Measurements from ENCODE around the gene ACTL10.
"Not testable (repeated sequence)": the region's sequence is repeated elsewhere in the genome, so short reads cannot be mapped to it uniquely, and the experiment has no call there.

ACTL10 gene

GRCh38 chr20:33640287-33640686, 26.5 kb upstream of the ACTL10 start:
- ATAC-seq (replicated peaks; ENCODE audit: extremely low read depth, poor library complexity, severe bottlenecking) (no peak), DNase-seq (ENCODE audit: low spot score in 2 of 2) (no peak)
- Mint-ChIP-seq H3K36me3 (ENCODE audit: insufficient read depth) (peaks cover 54% of the 10 kb centered on the region), H3K4me3 (no peak overlapping the region), H3K27me3 (no peaks in the 10 kb centered on the region), H3K9me3 (no peaks in the 10 kb centered on the region), H3K4me1 (no peaks in the 10 kb centered on the region), H3K27ac (ENCODE audit: low read depth) (no peak overlapping the region)

GRCh38 chr20:33644313-33645071, 22.3 kb upstream of the ACTL10 start:
- Mint-ChIP-seq H3K27me3 (no peaks in the 10 kb centered on the region), H3K4me1 (peaks cover 15% of the 10 kb centered on the region), H3K36me3 (ENCODE audit: insufficient read depth) (peaks cover 31% of the 10 kb centered on the region), H3K9me3 (no peaks in the 10 kb centered on the region), H3K4me3 (no peak overlapping the region), H3K27ac (ENCODE audit: low read depth) (no peak overlapping the region)
- ATAC-seq (replicated peaks; ENCODE audit: extremely low read depth, poor library complexity, severe bottlenecking) (no peak), DNase-seq (ENCODE audit: low spot score in 2 of 2) (no peak)

GRCh38 chr20:33645072-33645358, 21.7 kb upstream of the ACTL10 start:
- Mint-ChIP-seq H3K4me3 (no peak overlapping the region), H3K9me3 (no peaks in the 10 kb centered on the region), H3K36me3 (ENCODE audit: insufficient read depth) (peaks cover 27% of the 10 kb centered on the region), H3K27ac (ENCODE audit: low read depth) (no peak overlapping the region), H3K4me1 (peaks cover 15% of the 10 kb centered on the region), H3K27me3 (no peaks in the 10 kb centered on the region)
- ATAC-seq (replicated peaks; ENCODE audit: extremely low read depth, poor library complexity, severe bottlenecking) (no peak), DNase-seq (ENCODE audit: low spot score in 2 of 2) (no peak)

- Mint-ChIP-seq H3K27me3 (no peaks in the 10 kb centered on the region), H3K4me1 (peaks cover 15% of the 10 kb centered on the region), H3K4me3 (no peak overlapping the region), H3K9me3 (no peaks in the 10 kb centered on the region), H3K27ac (ENCODE audit: low read depth) (no peak overlapping the region), H3K36me3 (ENCODE audit: insufficient read depth) (peaks cover 25% of the 10 kb centered on the region)
- DNase-seq (ENCODE audit: low spot score in 2 of 2) (no peak), ATAC-seq (replicated peaks; ENCODE audit: extremely low read depth, poor library complexity, severe bottlenecking) (no peak)
These were observed 21.3 kb upstream of the ACTL10 start for GRCh38 chr20:33645396-33645795.

GRCh38 chr20:33646191-33646590, 20.6 kb upstream of the ACTL10 start:
- ATAC-seq (replicated peaks; ENCODE audit: extremely low read depth, poor library complexity, severe bottlenecking): no peak
- H3K27me3 Mint-ChIP-seq: no peaks in the 10 kb centered on the region
- H3K36me3 Mint-ChIP-seq (ENCODE audit: insufficient read depth): peaks cover 22% of the 10 kb centered on the region
- H3K9me3 Mint-ChIP-seq: no peaks in the 10 kb centered on the region
- DNase-seq (ENCODE audit: low spot score in 2 of 2): no peak
- H3K4me1 Mint-ChIP-seq: peaks cover 15% of the 10 kb centered on the region
- no peak overlapping the region for H3K4me3 Mint-ChIP-seq
- H3K27ac Mint-ChIP-seq (ENCODE audit: low read depth): no peak overlapping the region

- not testable (repeated sequence) for DNase-seq (ENCODE audit: low spot score in 2 of 2); H3K27me3 Mint-ChIP-seq; ATAC-seq (replicated peaks; ENCODE audit: extremely low read depth, poor library complexity, severe bottlenecking); H3K9me3 Mint-ChIP-seq
- Mint-ChIP-seq H3K36me3 (ENCODE audit: insufficient read depth) (peaks cover 18% of the 10 kb centered on the region), H3K4me1 (peaks cover 15% of the 10 kb centered on the region), H3K27ac (ENCODE audit: low read depth) (peak overlapping the region; percentile 62), H3K4me3 (peak overlapping the region; percentile 47)
These were observed 19.7 kb upstream of the ACTL10 start for GRCh38 chr20:33646959-33647602.

- H3K9me3 Mint-ChIP-seq: no peaks in the 10 kb centered on the region
- ATAC-seq (replicated peaks; ENCODE audit: extremely low read depth, poor library complexity, severe bottlenecking) (peak; percentile 86), DNase-seq (ENCODE audit: low spot score in 2 of 2) (no peak)
- H3K27me3 Mint-ChIP-seq: no peaks in the 10 kb centered on the region
- peak overlapping the region; percentile 47 for H3K4me3 Mint-ChIP-seq
- H3K36me3 Mint-ChIP-seq (ENCODE audit: insufficient read depth): peaks cover 14% of the 10 kb centered on the region
- peak overlapping the region; percentile 62 for H3K27ac Mint-ChIP-seq (ENCODE audit: low read depth)
- H3K4me1 Mint-ChIP-seq: peaks cover 15% of the 10 kb centered on the region
These were observed 18.9 kb upstream of the ACTL10 start for GRCh38 chr20:33647603-33648395.

- H3K27ac Mint-ChIP-seq (ENCODE audit: low read depth): no peak overlapping the region
- H3K4me1 Mint-ChIP-seq: peaks cover 15% of the 10 kb centered on the region
- H3K4me3 Mint-ChIP-seq: no peak overlapping the region
- H3K9me3 Mint-ChIP-seq: no peaks in the 10 kb centered on the region
- H3K27me3 Mint-ChIP-seq: no peaks in the 10 kb centered on the region
- DNase-seq (ENCODE audit: low spot score in 2 of 2) (no peak), ATAC-seq (replicated peaks; ENCODE audit: extremely low read depth, poor library complexity, severe bottlenecking) (no peak)
- peaks cover 10% of the 10 kb centered on the region for H3K36me3 Mint-ChIP-seq (ENCODE audit: insufficient read depth)
These were observed 18.2 kb upstream of the ACTL10 start for GRCh38 chr20:33648396-33649004.

GRCh38 chr20:33649201-33649681, 17.5 kb upstream of the ACTL10 start:
- Mint-ChIP-seq H3K36me3 (ENCODE audit: insufficient read depth) (peaks cover 10% of the 10 kb centered on the region), H3K4me1 (peaks cover 15% of the 10 kb centered on the region), H3K27ac (ENCODE audit: low read depth) (no peak overlapping the region), H3K27me3 (no peaks in the 10 kb centered on the region), H3K9me3 (no peaks in the 10 kb centered on the region), H3K4me3 (no peak overlapping the region)
- DNase-seq (ENCODE audit: low spot score in 2 of 2): no peak
- ATAC-seq (replicated peaks; ENCODE audit: extremely low read depth, poor library complexity, severe bottlenecking): no peak

- DNase-seq (ENCODE audit: low spot score in 2 of 2): no peak
- H3K27ac Mint-ChIP-seq (ENCODE audit: low read depth): no peak overlapping the region
- H3K4me3 Mint-ChIP-seq: no peak overlapping the region
- H3K9me3 Mint-ChIP-seq: no peaks in the 10 kb centered on the region
- H3K4me1 Mint-ChIP-seq: peaks cover 15% of the 10 kb centered on the region
- no peaks in the 10 kb centered on the region for H3K27me3 Mint-ChIP-seq
- no peak for ATAC-seq (replicated peaks; ENCODE audit: extremely low read depth, poor library complexity, severe bottlenecking)
- H3K36me3 Mint-ChIP-seq (ENCODE audit: insufficient read depth): peaks cover 4% of the 10 kb centered on the region
These were observed 16.5 kb upstream of the ACTL10 start for GRCh38 chr20:33650111-33650752.

GRCh38 chr20:33650753-33651561, 15.8 kb upstream of the ACTL10 start:
- Mint-ChIP-seq H3K4me3 (no peak overlapping the region), H3K9me3 (no peaks in the 10 kb centered on the region), H3K36me3 (ENCODE audit: insufficient read depth) (peaks cover 2% of the 10 kb centered on the region), H3K27me3 (no peaks in the 10 kb centered on the region), H3K4me1 (peaks cover 15% of the 10 kb centered on the region), H3K27ac (ENCODE audit: low read depth) (no peak overlapping the region)
- DNase-seq (ENCODE audit: low spot score in 2 of 2): no peak
- ATAC-seq (replicated peaks; ENCODE audit: extremely low read depth, poor library complexity, severe bottlenecking): no peak
